HCT116 (cell line): ENCODE results near the gene CFAP92. TPM values are rescaled to one million over a fixed set of nuclear protein-coding genes. Genes with fewer than 3 reads are reported as not detected.

Experiments used
- ATAC-seq: fragments of 200-7000 bp; cut with Tn5 transposase; 2 replicates; pipeline ENCODE4 v1.9.1; 2020; ENCODE audit warnings: mild to moderate bottlenecking, moderate library complexity
- BruUV-seq: library from RNA; stranded (reverse); fragments of 400-500 nt; replicated peaks from 2 replicates; lab custom pipeline; 2021; lab: Mats Ljungman, UMichigan
- CTCF ChIA-PET: fragments of 300-600 bp; sonication (Branson Sonifier 250); formaldehyde crosslinking; loops from one replicate; lab custom pipeline; 2021; ENCODE audit warnings: antibody characterized with exemption; lab: Charles Lee
- POLR2A ChIA-PET: fragments of 300-600, 350-600 bp; sonication (Branson Sonifier 250); formaldehyde crosslinking; loops from one replicate; lab custom pipeline; 2021; ENCODE audit warnings: antibody characterized with exemption; lab: Charles Lee
- RAD21 ChIA-PET, 2 experiments: fragments of 300-600 bp; sonication (Branson Sonifier 250); formaldehyde crosslinking; loops; one replicate each; lab custom pipeline; 2023; ENCODE audit warnings: low total read pairs in 2 of 2; ENCODE audit not compliant: uncharacterized antibody in 2 of 2, unreplicated experiment in 2 of 2, low non-redundant PET in 1 of 2; lab: Charles Lee
- DNase-seq: peaks from one replicate; pipeline ENCODE4 v3.0.0-alpha.2; 2010; ENCODE audit warnings: low read depth, low spot score
- H2AFZ ChIP-seq: fragments of 200-600 bp; shearing (Covaris generic), sonication (generic); 2 replicates; pipeline ENCODE4 v1.6.1; 2017; ENCODE audit warnings: low read depth, mixed run types, mixed read lengths, antibody characterized with exemption, low read length; ENCODE audit not compliant: poor library complexity, severe bottlenecking
- H3K27ac ChIP-seq: 2 replicates; pipeline ENCODE4 v1.5.1; 2012; ENCODE audit warnings: low read depth, low read length
- H3K27me3 ChIP-seq: fragments of 200-600 bp; sonication (generic); 2 replicates; pipeline ENCODE4 v1.6.1; 2016; ENCODE audit warnings: mixed run types, low read length, mixed read lengths; ENCODE audit not compliant: insufficient read depth
- H3K36me3 ChIP-seq, 2 experiments: fragments of 200-500 bp in 1 of 2; fragments of 200-600 bp in 1 of 2; sonication (Bioruptor generic) in 1 of 2; sonication (generic) in 1 of 2; 2 replicates each; pipeline versions ENCODE4 v1.5.1 to v1.6.1; 2014 to 2016; ENCODE audit warnings: low read length in 2 of 2, inconsistent platforms in 1 of 2, mixed read lengths in 1 of 2, mixed run types in 1 of 2; ENCODE audit not compliant: insufficient read depth in 2 of 2, control insufficient read depth in 1 of 2
- H3K4me1 ChIP-seq, 2 experiments: fragments of 200-600 bp in 1 of 2; sonication (generic) in 1 of 2; 2 replicates each; pipeline versions ENCODE4 v1.5.1 to v1.6.1; 2012 to 2017; ENCODE audit warnings: low read length in 2 of 2, inconsistent platforms in 1 of 2, mild to moderate bottlenecking in 1 of 2, mixed read lengths in 1 of 2, mixed run types in 1 of 2, moderate library complexity in 1 of 2; ENCODE audit not compliant: insufficient read depth in 2 of 2, control insufficient read depth in 1 of 2
- H3K4me2 ChIP-seq: fragments of 200-600 bp; sonication (generic); 2 replicates; pipeline ENCODE4 v1.6.1; 2017; ENCODE audit warnings: mixed run types, low read length, mixed read lengths
- H3K4me3 ChIP-seq, 2 experiments: fragments of 200-600 bp in 1 of 2; sonication (generic) in 1 of 2; replicated peaks in 1 of 2; 2 replicates each; pipeline ENCODE4 v1.5.1; 2011 to 2016; ENCODE audit warnings: low read length in 2 of 2, control low read depth in 1 of 2, low read depth in 1 of 2, mild to moderate bottlenecking in 1 of 2, mixed read lengths in 1 of 2, mixed run types in 1 of 2
- H3K79me2 ChIP-seq: fragments of 200-600 bp; sonication (generic); 2 replicates; pipeline ENCODE4 v1.6.1; 2017; ENCODE audit warnings: mild to moderate bottlenecking, mixed run types, low read length, moderate library complexity, mixed read lengths; ENCODE audit not compliant: insufficient read depth
- H3K9ac ChIP-seq: fragments of 200-600 bp; sonication (generic); 2 replicates; pipeline ENCODE4 v1.6.1; 2016; ENCODE audit warnings: low read length, mixed read lengths
- H3K9me2 ChIP-seq: fragments of 200-600 bp; sonication (generic), shearing (Covaris generic); 2 replicates; pipeline ENCODE4 v1.6.1; 2017; ENCODE audit warnings: mixed run types, mild to moderate bottlenecking, moderate library complexity; ENCODE audit not compliant: insufficient read depth
- H3K9me3 ChIP-seq, 2 experiments: fragments of 200-500 bp in 1 of 2; fragments of 200-600 bp in 1 of 2; sonication (Bioruptor generic) in 1 of 2; sonication (generic) in 1 of 2; 2 replicates each; pipeline ENCODE4 v1.6.1; 2014 to 2017; ENCODE audit warnings: low read length in 2 of 2, mixed read lengths in 2 of 2, inconsistent platforms in 1 of 2, low read depth in 1 of 2, mild to moderate bottlenecking in 1 of 2, mixed run types in 1 of 2, moderate library complexity in 1 of 2; ENCODE audit not compliant: control insufficient read depth in 1 of 2, insufficient read depth in 1 of 2
- H4K20me1 ChIP-seq: fragments of 200-600 bp; sonication (generic), shearing (Covaris generic); 2 replicates; pipeline ENCODE4 v1.6.1; 2017; ENCODE audit warnings: mixed run types, mild to moderate bottlenecking, moderate library complexity; ENCODE audit not compliant: insufficient read depth
- CBX3 ChIP-seq: IDR thresholded peaks from 2 replicates; pipeline ENCODE4 v1.6.1; 2012; ENCODE audit warnings: low read depth
- CTCF ChIP-seq, 3 experiments: fragments of 200-600 bp in 1 of 3; sonication (generic) in 1 of 3; IDR thresholded peaks in 2 of 3; conservative IDR thresholded peaks in 1 of 3; 2 replicates each; pipeline ENCODE4 v1.5.1; 2012 to 2017; ENCODE audit warnings: low read depth in 2 of 3, low read length in 2 of 3, antibody characterized with exemption in 1 of 3, borderline replicate concordance in 1 of 3, control low read depth in 1 of 3, mild to moderate bottlenecking in 1 of 3, mixed read lengths in 1 of 3, mixed run types in 1 of 3, moderate library complexity in 1 of 3; ENCODE audit not compliant: insufficient read depth in 1 of 3
- RAD21 ChIP-seq: IDR thresholded peaks from 2 replicates; pipeline ENCODE4 v1.6.1; 2012; ENCODE audit warnings: low read depth, mild to moderate bottlenecking
- REST ChIP-seq: IDR thresholded peaks from 2 replicates; pipeline ENCODE4 v1.6.1; 2012; ENCODE audit warnings: low read depth
- intact Hi-C: fragments of 100-400 bp; cut with micrococcal nuclease; formaldehyde crosslinking; loops from 2 replicates; pipeline ENCODE4 v1.10.0; 2022
- total RNA-seq: library from RNA; stranded (reverse); gene quantifications from one replicate; pipeline ENCODE4 v1.2.1, GENCODE V29; 2021; ENCODE audit not compliant: unreplicated experiment

Gene CFAP92
- total RNA-seq, 1 experiment from 2014 or later, result 3.6 TPM

GRCh38 chr3:128969993-128970739 is 23.7 kb downstream of the CFAP92 start:
- H3K9ac ChIP-seq, result no peak overlapping the region
- H2AFZ ChIP-seq, result no peak overlapping the region
- no peak overlapping the region for H3K27ac ChIP-seq
- H4K20me1 ChIP-seq, result no peaks in the 10 kb centered on the region
- no TSS peak for BruUV-seq
- ChIA-PET POLR2A (interaction anchor here (1.0 to 1.5 kb wide), 2 partner anchors 33 to 346 kb away, joined by 4 to 5 read pairs; a partner anchor contains a TSS), RAD21 (interaction anchor here (0.6 to 1.9 kb wide), 12 partner anchors 24 to 998 kb away, joined by 3 to 10 read pairs (median 4); partner anchors contain the start of gene COPG1 (in 2 of the 2)), CTCF (interaction anchor here (0.5 to 2.5 kb wide), 36 partner anchors 12 to 598 kb away, joined by 3 to 55 read pairs (median 4); partner anchors contain the start of genes ACAD9, CFAP92, CNBP and COPG1)
- H3K9me2 ChIP-seq, result no peaks in the 10 kb centered on the region
- H3K4me2 ChIP-seq, result no peak overlapping the region
- peak; percentile 89 to 94 (median 91) for TF ChIP-seq CTCF (IDR thresholded peaks at IDR 0.05 in 2 of 3, conservative IDR thresholded peaks at IDR 0.05 in 1 of 3; ENCODE audit: borderline replicate concordance in 1 of 3, insufficient read depth in 1 of 3, low read depth in 2 of 3, low read length in 2 of 3)
- peak; percentile 89 for TF ChIP-seq RAD21
- no peak for TF ChIP-seq CBX3
- TF ChIP-seq REST, result no peak
- intact Hi-C loops, result loop anchor here (1.0 kb wide), 1 partner anchor 279 kb away; the partner anchor contains the start of gene COPG1
- no peaks in the 10 kb centered on the region for H3K79me2 ChIP-seq
- peak; percentile 74 for ATAC-seq
- no peak overlapping the region for H3K4me3 ChIP-seq
- H3K27me3 ChIP-seq, result no peaks in the 10 kb centered on the region
- no peaks in the 10 kb centered on the region for H3K9me3 ChIP-seq
- DNase-seq, result peak; percentile 15
- 0 out of 4 replicates have a peak, but pooled peaks cover 0 to 3% of the 10 kb centered on the region in 2 experiments for H3K4me1 ChIP-seq
- H3K36me3 ChIP-seq, result no peaks in the 10 kb centered on the region
